Epidermal melanocyte (primary cell): ENCODE measurements around the gene COQ8A.

ENCODE experiments used
- DNase-seq: peaks from one replicate; pipeline ENCODE4 v3.0.0; 2011; ENCODE audit warnings: low spot score; ENCODE audit not compliant: insufficient read length

The COQ8A gene

GRCh38 chr1:227003165-227003564 lies 63.1 kb downstream of the COQ8A start:
- no peak for DNase-seq

- DNase-seq = no peak
Observed at GRCh38 chr1:227004796-227005195, 64.7 kb downstream of the COQ8A start.

GRCh38 chr1:227006226-227006796 lies 66.2 kb downstream of the COQ8A start:
- DNase-seq = no peak

- DNase-seq = no peak
Observed at GRCh38 chr1:227009937-227010336, 69.8 kb downstream of the COQ8A start.

- DNase-seq = no peak
Observed at GRCh38 chr1:227010645-227011044, 70.6 kb downstream of the COQ8A start.

- no peak for DNase-seq
Observed at GRCh38 chr1:227016990-227017389, 76.9 kb downstream of the COQ8A start.

- DNase-seq = no peak
Observed at GRCh38 chr1:227032396-227032795, 92.3 kb downstream of the COQ8A start.

GRCh38 chr1:227033880-227034279 lies 93.8 kb downstream of the COQ8A start:
- DNase-seq = no peak

- no peak for DNase-seq
Observed at GRCh38 chr1:227035316-227035715, 95.2 kb downstream of the COQ8A start.

GRCh38 chr1:227037121-227037520 lies 97.0 kb downstream of the COQ8A start:
- no peak for DNase-seq
